Pericardium fibroblast (primary cell): Measurements from ENCODE around the gene PPIE. TPM values are rescaled to one million over a fixed set of nuclear protein-coding genes. Genes with fewer than 3 reads are reported as not detected.

Source experiments
- total RNA-seq: library from RNA; depleted of rRNA; stranded (reverse); fragments of >200 nt; gene quantifications from 2 replicates; pipeline ENCODE4 v1.2.3, GENCODE V29; 2015

PPIE gene
- total RNA-seq, result 31.2 and 38.7 TPM in 2 replicates

DNA sequence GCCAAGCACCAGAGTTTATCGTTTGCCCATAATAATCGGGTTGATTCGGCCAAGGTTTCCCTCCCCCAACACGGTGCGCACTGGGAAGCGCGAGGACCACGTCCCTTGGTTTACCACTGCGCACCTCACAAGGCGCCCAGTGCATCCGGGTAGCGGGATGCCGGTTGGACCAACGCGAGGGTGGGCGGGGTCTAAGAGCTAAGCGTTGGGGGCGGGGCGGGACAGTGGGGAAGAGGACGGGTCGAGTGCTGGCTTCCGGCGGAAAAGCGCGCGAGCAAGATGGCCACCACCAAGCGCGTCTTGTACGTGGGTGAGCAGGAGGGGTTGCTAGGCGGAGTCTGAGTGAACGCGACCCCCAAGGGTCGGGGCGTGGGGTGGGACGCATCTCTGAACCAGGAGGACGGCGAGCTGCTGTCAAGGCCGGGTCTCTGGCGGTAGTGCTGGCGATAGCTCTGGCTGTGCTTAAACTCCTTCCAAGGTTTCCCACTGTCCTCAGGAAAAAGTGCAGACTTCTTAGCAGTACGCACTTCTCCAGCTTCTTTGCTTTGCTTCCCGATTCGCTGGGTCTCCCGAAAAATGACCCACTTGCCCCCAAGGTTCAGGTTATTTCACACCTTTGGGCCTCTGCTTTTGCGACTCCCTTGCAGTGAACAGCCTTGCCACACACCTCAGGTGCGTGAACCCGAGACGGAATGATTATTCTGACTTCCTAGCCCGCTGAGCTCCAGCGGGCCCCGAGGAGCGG lies at the start of gene PPIE:
Gene PPIE, plus strand, starts transcription at position 261 of the 745 bp plus-strand sequence. Its CDS starts 19 bp downstream, at position 280.

DNA sequence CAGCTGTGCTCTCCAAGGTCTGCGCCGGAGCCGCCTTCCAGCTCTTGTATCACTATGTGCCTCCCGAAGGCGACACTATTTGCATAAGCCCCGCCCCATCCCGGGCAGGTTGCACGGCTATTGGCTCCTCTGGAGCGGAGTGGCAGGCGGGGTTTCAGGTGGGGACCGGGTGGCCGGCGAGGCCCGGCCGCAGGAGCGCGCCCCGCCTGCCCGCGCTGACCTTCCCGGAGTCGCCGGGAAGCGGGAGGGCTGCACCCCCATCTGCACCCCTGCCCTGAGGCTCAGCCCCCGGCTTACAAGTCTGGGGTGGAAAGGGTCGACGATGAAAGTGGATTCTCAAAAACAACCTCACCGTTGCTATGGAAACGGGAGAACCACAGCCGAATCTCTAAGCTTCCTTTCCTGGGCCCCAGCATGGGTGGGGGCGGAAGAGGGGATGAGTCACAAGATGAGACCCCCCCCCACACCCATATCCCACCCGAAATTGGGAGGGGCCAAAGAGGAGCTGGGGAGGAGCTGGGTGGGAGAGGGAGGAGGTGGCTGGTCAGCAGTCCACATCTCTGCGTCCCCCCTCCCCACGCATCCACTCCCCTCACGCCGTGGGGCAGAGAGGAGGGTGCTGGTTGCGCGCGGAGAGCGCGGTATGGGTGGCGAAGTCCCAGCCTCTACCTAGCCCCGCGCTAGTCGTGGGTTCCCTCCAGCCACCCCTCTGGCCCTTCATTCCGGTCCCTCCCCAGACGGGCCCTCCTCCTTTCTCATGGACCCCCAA lies 47.1 kb upstream of the PPIE start, which contains the start of gene HPCAL4:
Gene HPCAL4, minus strand, starts transcription at position 51 of the 769 bp plus-strand sequence. CDS start 6,830 bp downstream, outside the sequence.

DNA sequence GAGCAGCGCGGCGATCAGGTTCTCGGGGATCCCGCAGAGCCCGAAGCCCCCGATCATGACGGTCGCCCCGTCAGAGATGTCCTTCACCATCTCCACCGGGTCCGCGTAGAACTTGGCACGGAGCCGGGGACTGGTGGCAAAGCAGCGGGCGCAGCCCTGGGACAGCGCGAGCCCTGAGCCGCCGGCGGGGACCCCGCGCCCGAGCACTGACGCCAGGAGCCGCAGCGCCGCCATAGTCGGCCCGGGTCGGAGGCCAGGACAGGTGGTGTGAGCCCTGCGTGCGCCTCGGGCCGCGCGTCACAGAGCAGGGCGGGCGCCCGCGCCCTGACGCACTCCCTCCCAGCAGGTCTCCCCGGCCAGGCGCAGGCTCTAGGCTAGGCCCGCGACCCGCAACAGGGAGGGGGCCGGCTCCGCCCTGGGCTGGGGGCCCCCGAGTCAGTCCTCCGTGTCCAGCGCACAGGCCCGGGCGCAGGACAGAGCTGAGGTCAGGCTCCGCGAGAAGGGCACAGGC lies 32.4 kb downstream of the PPIE start, which contains the start of gene OXCT2:
Gene OXCT2, minus strand, starts transcription at position 327 of the 511 bp plus-strand sequence. Its CDS starts 93 bp downstream, at position 234.

DNA sequence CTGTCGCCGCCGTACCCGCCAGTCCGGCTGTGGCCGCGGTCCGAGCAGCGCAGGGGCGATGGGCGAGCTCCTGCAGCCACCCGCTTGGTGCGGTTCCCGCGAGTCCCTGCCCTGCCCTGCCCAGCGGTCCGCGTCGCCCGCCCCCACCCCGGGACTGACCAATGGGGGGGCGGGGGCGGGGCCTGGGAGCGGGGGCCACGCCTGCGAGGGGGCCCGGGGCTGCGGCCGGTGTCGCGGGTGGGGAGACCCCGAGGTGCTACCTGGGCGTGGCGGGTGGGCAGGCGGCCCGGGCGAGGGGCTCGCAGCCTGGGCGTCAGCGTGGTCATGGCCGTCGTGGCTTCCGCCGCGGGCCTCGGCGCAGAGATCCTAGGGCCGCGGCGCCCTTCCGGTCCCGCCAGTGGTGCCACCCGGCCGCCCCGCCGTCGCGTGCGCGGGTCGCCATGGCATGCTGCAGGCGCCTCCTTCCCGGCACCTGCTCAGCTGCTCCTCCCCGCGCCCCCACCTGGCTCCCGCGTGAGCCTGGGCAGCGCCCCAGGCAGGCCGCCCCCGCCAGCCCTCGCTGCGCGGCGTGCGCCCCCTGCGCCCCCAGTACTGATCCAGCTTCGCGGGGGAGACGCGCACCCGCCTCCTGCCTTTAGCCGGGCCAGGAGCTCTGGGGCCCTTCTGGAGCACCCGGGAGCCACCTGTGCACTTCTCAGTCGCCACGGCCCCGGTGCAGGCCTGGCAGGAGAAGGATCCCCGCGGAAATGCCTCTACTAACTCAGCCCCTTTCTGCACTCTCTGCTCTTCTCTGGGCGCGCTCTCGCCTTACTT lies 50.3 kb downstream of the PPIE start, which contains the start of gene BMP8B:
Gene BMP8B, minus strand, starts transcription at position 108 of the 813 bp plus-strand sequence. CDS start 380 bp downstream, outside the sequence.

Other genes with a start within 250 kb of the PPIE start
- not detected in 2 replicates for gene BMP8A, start 247.2 kb upstream of the PPIE start, total RNA-seq
- gene PABPC4, start 162.1 kb upstream of the PPIE start, total RNA-seq, result 190 and 301 TPM in 2 replicates
- gene HEYL, start 99.2 kb upstream of the PPIE start, total RNA-seq, result 0.85 and 1.1 TPM in 2 replicates
- not detected in 2 replicates for gene NT5C1A, start 66.8 kb upstream of the PPIE start, total RNA-seq
- 0.12 TPM in 1 of 2 replicates, not detected in the other for gene HPCAL4, start 47.4 kb upstream of the PPIE start, total RNA-seq
- 0.09 and 1.3 TPM in 2 replicates for gene OXCT2, start 32.5 kb downstream of the PPIE start, total RNA-seq
- not detected in 2 replicates for gene BMP8B, start 50.0 kb downstream of the PPIE start, total RNA-seq
- gene TRIT1, start 144.6 kb downstream of the PPIE start, total RNA-seq, result 6.9 and 13.1 TPM in 2 replicates
- 0.68 TPM in 1 of 2 replicates, not detected in the other for gene MYCL, start 163.0 kb downstream of the PPIE start, total RNA-seq
- 2.8 and 7.2 TPM in 2 replicates for gene MFSD2A, start 216.3 kb downstream of the PPIE start, total RNA-seq